GM10248 (cell line): Measurements from ENCODE around the gene RALGAPA2.
A peak's percentile ranks its signal among the peaks of the same experiment; 100 is the strongest.

ENCODE experiments used
- CTCF ChIA-PET: fragments of 300-600 bp; sonication (Branson Sonifier 250); formaldehyde crosslinking; extraction: SDS; loops from one replicate; lab custom pipeline; 2021; ENCODE audit warnings: antibody characterized with exemption; lab: Yijun Ruan, JAX
- POLR2A ChIA-PET: fragments of 350-650 bp; sonication (Branson Sonifier 250); formaldehyde crosslinking; extraction: SDS; loops from one replicate; lab custom pipeline; 2020; ENCODE audit warnings: antibody characterized with exemption; lab: Yijun Ruan, JAX
- DNase-seq: peaks from one replicate; pipeline ENCODE4 v3.0.0; 2012; ENCODE audit errors: extremely low spot score
- CTCF ChIP-seq: IDR thresholded peaks from 2 replicates; pipeline ENCODE4 v1.5.1; 2012; ENCODE audit warnings: mild to moderate bottlenecking, low read depth; ENCODE audit errors: extremely low read depth, missing control alignments, control extremely low read depth

The RALGAPA2 gene

GRCh38 chr20:20603339-20603990 lies 109.0 kb downstream of the RALGAPA2 start:
- peak; percentile 77 for DNase-seq
- TF ChIP-seq CTCF: no peak
- CTCF ChIA-PET: interaction anchor here (0.7 to 2.4 kb wide), 4 partner anchors 8 to 222 kb away, joined by 3 to 21 read pairs (median 4); no protein-coding TSS in a partner anchor
- POLR2A ChIA-PET: interaction anchor here (0.5 kb wide), 1 partner anchor 232 kb away, joined by 3 read pairs; no protein-coding TSS in a partner anchor

- no peak for TF ChIP-seq CTCF
- POLR2A ChIA-PET: no interaction called here
- DNase-seq: no peak
- CTCF ChIA-PET: no interaction called here
Measured at GRCh38 chr20:20597966-20598365, 114.5 kb downstream of the RALGAPA2 start.

- CTCF ChIA-PET: interaction anchor here (0.8 to 4.2 kb wide), 33 partner anchors 8 to 542 kb away, joined by 3 to 28 read pairs (median 3); partner anchors contain the start of genes CFAP61 and CRNKL1
- POLR2A ChIA-PET: no interaction called here
- peak; percentile 23 for DNase-seq
- TF ChIP-seq CTCF: peak; percentile 45
Measured at GRCh38 chr20:20594171-20594530, 118.3 kb downstream of the RALGAPA2 start.

DNA sequence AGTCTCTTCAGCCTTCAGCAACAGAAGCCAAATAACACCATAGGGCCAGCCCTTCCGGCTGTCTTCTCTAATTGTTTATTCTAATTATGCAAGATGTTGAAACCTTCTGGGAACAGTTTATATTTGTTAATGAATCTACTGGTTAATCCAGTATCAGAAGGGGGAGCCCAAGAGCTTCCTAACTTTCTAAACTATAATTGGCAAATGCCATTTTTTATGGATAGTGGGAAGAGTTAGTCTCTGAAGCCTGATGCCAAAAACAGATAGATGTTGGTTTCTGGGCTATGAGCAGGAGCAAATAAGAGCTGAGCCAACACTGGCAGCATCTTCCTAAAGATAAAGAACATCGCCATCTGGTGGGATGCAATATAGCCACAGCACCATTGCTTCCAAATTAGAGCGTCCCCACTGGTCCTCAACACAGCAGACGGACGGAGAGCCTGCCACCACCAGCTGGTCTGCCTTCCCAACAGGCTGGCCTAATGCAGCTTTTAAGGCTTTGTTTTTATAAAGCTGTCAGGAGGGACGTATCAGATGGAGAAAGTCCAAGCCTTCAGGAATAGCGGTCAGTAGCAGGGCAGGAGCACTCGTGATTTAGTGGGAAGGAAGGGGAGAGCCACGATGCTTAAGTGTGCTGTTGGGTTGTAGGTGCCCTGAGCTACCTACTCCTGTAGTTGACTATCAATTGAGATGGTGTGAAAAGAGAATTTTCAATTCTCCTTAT lies 118.8 kb downstream of the RALGAPA2 start:
- peak; percentile 22 for TF ChIP-seq CTCF
- POLR2A ChIA-PET: no interaction called here
- DNase-seq: peak; percentile 54
- CTCF ChIA-PET: interaction anchor here (0.7 to 4.2 kb wide), 35 partner anchors 10 to 541 kb away, joined by 3 to 28 read pairs (median 3); partner anchors contain the start of genes CFAP61 and CRNKL1

GRCh38 chr20:20585146-20585545 lies 127.3 kb downstream of the RALGAPA2 start:
- CTCF ChIA-PET: interaction anchor here (1.3 kb wide), 2 partner anchors 14 to 20 kb away, joined by 3 read pairs; no protein-coding TSS in a partner anchor
- no peak for TF ChIP-seq CTCF
- POLR2A ChIA-PET: no interaction called here
- no peak for DNase-seq

- TF ChIP-seq CTCF: no peak
- DNase-seq: no peak
- POLR2A ChIA-PET: no interaction called here
Measured at GRCh38 chr20:20582734-20583133, 129.7 kb downstream of the RALGAPA2 start.

More at GRCh38 chr20:20582734-20583133, 129.7 kb downstream of the RALGAPA2 start:
- CTCF ChIA-PET: interaction anchor here (3.6 kb wide), 1 partner anchor 12 kb away, joined by 28 read pairs; no protein-coding TSS in a partner anchor
